Breast epithelium (tissue), 4 donors: ENCODE results near the gene TMED7. TPM values are rescaled to one million over a fixed set of nuclear protein-coding genes. Genes with fewer than 3 reads are reported as not detected.

Experiments
- DNase-seq, 2 donors: peaks; one replicate each; pipeline ENCODE4 v3.0.0-alpha.2; 2019; ENCODE audit warnings: low spot score in 2 of 2
- H3K27ac ChIP-seq, 2 donors: fragments of 200-600 bp; sonication (generic) in 1 of 2; one replicate each; pipeline ENCODE4 v1.5.1; 2016 to 2019; ENCODE audit warnings: mild to moderate bottlenecking in 1 of 2
- H3K27me3 ChIP-seq, 2 donors: fragments of 200-600 bp; sonication (generic) in 1 of 2; one replicate each; pipeline versions ENCODE4 v1.5.1 to v1.6.0; 2017 to 2019; ENCODE audit warnings: control low read depth in 1 of 2, mild to moderate bottlenecking in 1 of 2
- H3K36me3 ChIP-seq: fragments of 200-600 bp; one replicate; pipeline ENCODE4 v1.5.1; 2019
- H3K4me1 ChIP-seq, 2 donors: fragments of 200-600 bp; sonication (generic); one replicate each; pipeline ENCODE4 v1.5.1; 2016 to 2019; ENCODE audit warnings: control low read depth in 1 of 2
- H3K4me3 ChIP-seq, 3 donors: fragments of 200-600 bp; sonication (generic); 1 replicate in 2 of 3; 2 replicates in 1 of 3; pipeline ENCODE4 v1.5.1; 2016 to 2019; ENCODE audit warnings: mild to moderate bottlenecking in 3 of 3, moderate library complexity in 2 of 3
- H3K9me3 ChIP-seq, 2 donors: fragments of 200-600 bp; sonication (generic) in 1 of 2; one replicate each; pipeline ENCODE4 v1.5.1; 2016 to 2019; ENCODE audit warnings: control low read depth in 1 of 2
- CTCF ChIP-seq, 3 donors: fragments of 450-650 bp; IDR thresholded peaks; one replicate each; pipeline ENCODE4 v1.5.1; 2016 to 2017; ENCODE audit warnings: antibody characterized with exemption in 3 of 3, mild to moderate bottlenecking in 3 of 3, moderate library complexity in 3 of 3
- POLR2A ChIP-seq: fragments of 450-650 bp; IDR thresholded peaks from one replicate; pipeline ENCODE4 v1.6.1; 2016; ENCODE audit warnings: antibody characterized with exemption, mild to moderate bottlenecking, moderate library complexity
- POLR2AphosphoS5 ChIP-seq, 3 donors: sonication (generic); formaldehyde crosslinking; IDR thresholded peaks; one replicate each; pipeline ENCODE4 v1.6.1; 2017; ENCODE audit warnings: antibody characterized with exemption in 3 of 3
- intact Hi-C: fragments of 100-400 bp; cut with DNase I; formaldehyde crosslinking; loops from one replicate; pipeline ENCODE4 v1.15.1; 2023; ENCODE audit warnings: low total_unique reads
- total RNA-seq, 3 donors: library from RNA; depleted of rRNA; stranded (reverse); fragments of >200 nt; gene quantifications; one replicate each; pipeline ENCODE4 v1.1.0, GENCODE V29; 2016

Gene TMED7
- total RNA-seq, 3 donors from 2014 or later, result 74.4 to 94.7 (median 80.5) TPM

DNA sequence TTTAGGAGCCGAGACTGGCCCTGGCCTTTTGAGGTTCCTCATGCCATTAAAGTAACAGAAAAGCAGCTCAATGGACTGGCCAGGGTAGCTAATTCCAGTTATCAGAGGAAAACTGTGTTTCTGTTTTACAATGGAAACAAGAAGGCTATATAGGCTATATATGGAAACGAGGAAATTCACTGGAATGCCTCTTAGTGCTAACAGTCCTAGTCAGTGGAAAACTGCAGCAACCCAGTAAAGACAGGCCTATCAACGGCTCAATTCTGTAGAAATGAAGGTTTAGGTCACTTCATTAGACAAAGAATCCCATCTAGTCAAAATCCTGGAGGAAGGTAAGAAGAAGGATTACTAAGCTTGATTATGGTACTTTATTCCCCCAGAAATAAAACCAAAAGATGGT is 20.4 kb downstream of the TMED7 start:
- no peak overlapping the region for H3K4me3 ChIP-seq
- TF ChIP-seq CTCF (IDR thresholded peaks at IDR 0.05) (no peak), POLR2AphosphoS5 (IDR thresholded peaks at IDR 0.05) (no peak), POLR2A (no peak)
- H3K4me1 ChIP-seq, result no peaks in the 10 kb centered on the region
- intact Hi-C loops, result no loop called here
- no peaks in the 10 kb centered on the region for H3K27me3 ChIP-seq
- no peak overlapping the region for H3K27ac ChIP-seq
- H3K36me3 ChIP-seq, result no peaks in the 10 kb centered on the region
- H3K9me3 ChIP-seq, result no peaks in the 10 kb centered on the region
- no peak for DNase-seq

DNA sequence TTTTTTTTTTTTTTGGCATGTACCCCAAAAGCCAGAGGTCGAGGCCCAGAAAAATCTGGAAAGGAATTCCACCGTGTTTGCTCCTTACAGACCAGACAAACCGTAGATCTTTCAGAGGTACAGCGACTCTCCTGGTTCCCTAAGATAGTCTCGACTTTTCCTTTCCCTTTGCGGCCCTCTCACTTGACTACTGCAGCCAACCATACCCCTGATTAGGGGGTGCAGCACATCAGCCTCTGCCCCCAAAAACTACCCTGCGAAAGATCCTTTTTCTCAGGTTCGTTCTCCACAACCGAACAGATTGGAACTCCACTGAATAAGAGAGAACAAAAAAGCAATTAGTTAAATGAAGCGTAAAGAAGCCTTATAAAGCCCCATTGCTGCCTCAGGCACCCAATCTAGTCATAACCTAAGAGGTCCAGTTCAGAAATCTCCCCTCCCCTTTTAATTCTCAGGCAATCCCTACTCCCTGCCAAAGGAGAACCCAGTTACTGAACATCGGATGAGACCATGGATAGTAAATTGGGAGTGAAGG is 23.2 kb downstream of the TMED7 start:
- Histone ChIP-seq H3K4me3 (peak overlapping the region; percentile 86 to 92 (median 91)), H3K9me3 (no peaks in the 10 kb centered on the region), H3K36me3 (no peaks in the 10 kb centered on the region), H3K4me1 (no peaks in the 10 kb centered on the region), H3K27me3 (no peaks in the 10 kb centered on the region), H3K27ac (peak overlapping the region; percentile 33 to 86)
- intact Hi-C loops, result no loop called here
- no peak for TF ChIP-seq POLR2AphosphoS5 (IDR thresholded peaks at IDR 0.05)
- no peak for TF ChIP-seq POLR2A
- no peak for TF ChIP-seq CTCF (IDR thresholded peaks at IDR 0.05)
- no peak for DNase-seq

DNA sequence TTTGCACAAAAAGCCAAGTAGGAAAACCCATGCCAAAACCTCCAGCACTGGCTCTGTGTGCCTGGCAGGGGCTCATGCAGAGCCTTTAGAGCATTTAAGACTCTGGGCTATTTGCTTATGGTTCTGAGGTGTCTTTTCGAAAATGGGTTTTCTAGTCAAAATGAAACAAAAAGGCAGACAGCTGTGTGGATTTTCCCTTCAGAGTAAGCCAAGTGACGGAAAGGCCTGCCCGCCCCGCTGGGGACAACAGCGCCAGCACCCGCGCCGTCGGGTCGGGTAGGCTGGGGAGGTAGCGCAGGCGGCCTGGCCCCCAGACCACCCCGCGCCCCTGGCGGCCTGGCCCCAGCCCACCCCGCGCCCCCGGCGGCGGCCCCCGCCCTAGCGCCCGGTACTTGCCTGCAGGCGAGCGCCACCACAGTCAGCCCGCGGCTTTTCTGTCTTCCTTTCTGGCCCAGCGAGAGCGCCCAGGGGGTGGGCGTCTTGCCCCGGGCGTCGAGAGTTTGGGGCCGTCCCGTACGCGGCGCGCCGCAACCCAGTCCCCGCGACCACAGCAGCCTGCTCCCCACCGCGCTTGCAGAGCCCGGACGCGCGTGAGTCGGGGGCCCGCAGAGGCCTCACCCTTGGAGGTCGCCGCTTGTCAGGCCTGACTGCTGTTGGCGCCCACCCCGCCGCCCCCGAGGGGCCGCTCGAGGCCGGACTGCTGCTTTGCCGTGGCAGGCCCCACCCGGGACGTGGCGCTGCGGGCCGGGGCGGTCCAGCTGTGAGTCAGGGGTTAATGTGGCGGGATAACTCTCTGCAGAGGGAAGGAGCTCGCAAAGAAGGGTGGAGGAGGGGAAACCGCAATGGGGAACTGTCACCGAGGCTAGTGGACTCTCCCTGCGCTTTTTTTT is 23.9 kb downstream of the TMED7 start, which contains the start of gene TICAM2:
TSS of gene TICAM2 (minus strand) at position 779 of the 890 bp plus-strand sequence. CDS start 21,223 bp downstream, outside the sequence.
- H3K4me1 ChIP-seq, result no peaks in the 10 kb centered on the region
- H3K27ac ChIP-seq, result peak within 1 kb of the TSS; percentile 86 to 93
- H3K9me3 ChIP-seq, result no peaks in the 10 kb centered on the region
- H3K36me3 ChIP-seq, result no peaks in the 10 kb centered on the region
- H3K4me3 ChIP-seq, result peak within 1 kb of the TSS; percentile 86 to 92 (median 91)
- intact Hi-C loops, result no loop called here
- peak; percentile 29 to 52 for DNase-seq
- H3K27me3 ChIP-seq, result no peaks in the 10 kb centered on the region
- TF ChIP-seq POLR2AphosphoS5 (IDR thresholded peaks at IDR 0.05), result peak; percentile 14 to 39 (median 35)
- TF ChIP-seq POLR2A, result no peak
- TF ChIP-seq CTCF (IDR thresholded peaks at IDR 0.05), result peak in 1 of 3 donors; percentile 7

- intact Hi-C loops, result no loop called here
- Histone ChIP-seq H3K27ac (no peak overlapping the region), H3K27me3 (no peaks in the 10 kb centered on the region), H3K4me1 (no peaks in the 10 kb centered on the region), H3K9me3 (no peaks in the 10 kb centered on the region), H3K4me3 (no peak overlapping the region), H3K36me3 (no peaks in the 10 kb centered on the region)
- no peak for DNase-seq
- TF ChIP-seq POLR2A (no peak), POLR2AphosphoS5 (IDR thresholded peaks at IDR 0.05) (no peak), CTCF (IDR thresholded peaks at IDR 0.05) (no peak)
Observed at GRCh38 chr5:115600766-115601165, 25.1 kb downstream of the TMED7 start.

DNA sequence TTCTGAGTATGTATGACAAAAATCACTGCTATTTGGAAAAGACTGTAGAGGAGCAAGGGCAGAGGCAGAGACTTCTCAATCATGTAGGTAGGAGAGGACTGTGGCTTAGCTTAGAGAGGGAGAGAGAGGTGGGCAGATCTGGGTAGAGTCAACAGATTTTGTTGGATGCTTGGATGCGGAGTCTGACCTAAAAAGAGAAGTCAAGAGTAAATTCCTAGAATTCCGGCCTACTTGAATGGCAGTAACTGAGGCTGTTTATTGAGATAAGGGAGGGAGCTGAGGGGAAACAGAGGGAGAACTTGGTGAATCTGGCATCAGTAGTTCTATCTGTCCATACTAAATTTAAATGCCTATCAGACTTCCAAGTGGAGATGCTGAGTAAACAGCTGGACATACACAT is 25.9 kb downstream of the TMED7 start:
- DNase-seq, result no peak
- H3K4me3 ChIP-seq, result no peak overlapping the region
- H3K4me1 ChIP-seq, result no peaks in the 10 kb centered on the region
- H3K27ac ChIP-seq, result no peak overlapping the region
- TF ChIP-seq CTCF (IDR thresholded peaks at IDR 0.05) (no peak), POLR2A (no peak), POLR2AphosphoS5 (IDR thresholded peaks at IDR 0.05) (no peak)
- no peaks in the 10 kb centered on the region for H3K9me3 ChIP-seq
- no peaks in the 10 kb centered on the region for H3K27me3 ChIP-seq
- intact Hi-C loops, result no loop called here
- H3K36me3 ChIP-seq, result no peaks in the 10 kb centered on the region
